Hematopoietic multipotent progenitor cell treated with erythropoietin and hydrocortisone succinate and interleukin-3 and kit ligand, for 8 days (in vitro differentiated cells): ENCODE data around the gene PDE8B.

Experiments used
- DNase-seq: peaks from one replicate; pipeline ENCODE4 v3.0.0-alpha.2; 2015

Gene PDE8B, protein sequence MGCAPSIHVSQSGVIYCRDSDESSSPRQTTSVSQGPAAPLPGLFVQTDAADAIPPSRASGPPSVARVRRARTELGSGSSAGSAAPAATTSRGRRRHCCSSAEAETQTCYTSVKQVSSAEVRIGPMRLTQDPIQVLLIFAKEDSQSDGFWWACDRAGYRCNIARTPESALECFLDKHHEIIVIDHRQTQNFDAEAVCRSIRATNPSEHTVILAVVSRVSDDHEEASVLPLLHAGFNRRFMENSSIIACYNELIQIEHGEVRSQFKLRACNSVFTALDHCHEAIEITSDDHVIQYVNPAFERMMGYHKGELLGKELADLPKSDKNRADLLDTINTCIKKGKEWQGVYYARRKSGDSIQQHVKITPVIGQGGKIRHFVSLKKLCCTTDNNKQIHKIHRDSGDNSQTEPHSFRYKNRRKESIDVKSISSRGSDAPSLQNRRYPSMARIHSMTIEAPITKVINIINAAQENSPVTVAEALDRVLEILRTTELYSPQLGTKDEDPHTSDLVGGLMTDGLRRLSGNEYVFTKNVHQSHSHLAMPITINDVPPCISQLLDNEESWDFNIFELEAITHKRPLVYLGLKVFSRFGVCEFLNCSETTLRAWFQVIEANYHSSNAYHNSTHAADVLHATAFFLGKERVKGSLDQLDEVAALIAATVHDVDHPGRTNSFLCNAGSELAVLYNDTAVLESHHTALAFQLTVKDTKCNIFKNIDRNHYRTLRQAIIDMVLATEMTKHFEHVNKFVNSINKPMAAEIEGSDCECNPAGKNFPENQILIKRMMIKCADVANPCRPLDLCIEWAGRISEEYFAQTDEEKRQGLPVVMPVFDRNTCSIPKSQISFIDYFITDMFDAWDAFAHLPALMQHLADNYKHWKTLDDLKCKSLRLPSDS

DNA sequence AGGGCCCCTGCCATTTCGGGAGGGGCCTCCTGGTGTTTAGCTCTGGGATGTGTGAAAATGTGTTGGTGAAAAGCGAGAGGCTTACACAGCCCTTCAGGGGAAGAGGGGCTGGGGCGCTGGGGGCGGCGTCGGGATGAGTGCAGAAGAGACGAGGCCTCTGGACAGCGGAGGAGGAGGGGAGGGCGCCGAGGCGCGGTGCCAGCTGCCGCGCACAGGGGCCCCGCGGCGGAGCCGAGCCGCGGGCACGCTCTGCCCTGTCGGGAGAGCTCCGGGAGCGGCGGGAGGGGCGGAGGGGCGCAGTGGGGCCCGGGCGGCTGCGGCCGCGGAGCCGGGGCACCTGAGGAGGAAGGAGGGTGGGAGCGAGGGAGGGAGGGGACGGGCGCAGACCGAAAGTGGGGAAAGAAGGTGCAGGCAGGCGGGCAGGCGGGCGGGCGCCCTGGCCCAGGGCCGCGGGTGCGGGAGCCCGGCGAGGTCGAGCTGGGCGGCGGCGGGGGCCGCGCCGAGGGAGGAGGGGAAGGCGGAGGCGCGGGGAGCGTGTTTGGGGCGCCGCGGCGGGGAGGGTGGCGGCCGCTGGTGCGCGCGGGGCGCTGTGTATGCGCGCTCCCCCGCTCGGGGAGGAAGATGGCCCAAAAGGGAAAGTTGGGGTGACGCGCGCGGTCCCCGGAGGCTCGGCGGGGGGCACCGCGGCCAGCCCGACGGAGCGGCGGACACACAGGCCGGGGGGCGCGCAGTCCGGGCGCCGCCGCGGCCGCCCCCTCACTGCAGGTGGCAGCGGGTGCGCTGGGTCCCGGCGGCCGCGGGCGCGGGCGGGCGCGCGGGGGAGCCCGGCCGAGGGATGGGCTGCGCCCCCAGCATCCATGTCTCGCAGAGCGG is at the start of gene PDE8B:
TSS of gene PDE8B (plus strand) at position 590 of the 873 bp plus-strand sequence. CDS start at position 836, 246 bp downstream.
- no peak for DNase-seq

DNA sequence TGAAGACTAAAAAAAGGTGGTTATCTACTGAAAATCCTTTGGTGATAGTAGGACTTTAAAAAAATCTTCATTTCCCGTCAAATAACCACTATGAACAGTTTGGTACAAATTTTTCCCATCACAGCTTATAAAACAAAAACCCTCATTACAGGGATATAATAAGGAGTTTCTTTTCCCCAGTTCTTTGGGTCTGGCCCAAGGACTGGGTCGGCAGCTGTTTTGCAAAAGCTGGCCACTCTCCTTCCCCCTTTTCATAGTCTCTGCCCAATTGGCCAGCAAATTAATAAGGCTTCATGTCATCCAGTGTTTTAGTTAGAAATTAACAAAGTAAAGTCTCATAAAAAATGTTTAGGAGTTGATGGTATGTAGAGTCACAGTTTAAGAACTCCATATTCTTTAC is 47.0 kb upstream of the PDE8B start:
- no peak for DNase-seq

DNA sequence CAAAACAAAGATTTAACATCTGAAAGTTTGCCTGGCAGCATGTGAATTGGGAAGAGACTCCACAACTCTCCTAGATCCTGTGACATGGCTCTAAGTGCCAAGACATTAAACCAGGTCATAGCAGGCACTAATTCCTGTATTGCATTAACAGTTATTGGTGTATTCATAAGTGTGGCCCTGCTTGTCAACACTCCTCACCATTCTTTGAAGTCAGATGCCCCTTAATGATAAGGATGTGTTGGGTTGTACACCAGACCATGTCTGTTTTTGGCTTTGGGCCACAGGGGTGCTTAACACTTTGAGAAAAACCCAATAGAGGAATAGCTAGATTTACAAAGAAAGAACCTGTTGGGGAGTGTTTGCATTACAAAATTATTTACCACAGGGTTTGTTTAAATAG is 43.4 kb upstream of the PDE8B start:
- peak; percentile 13 for DNase-seq

DNA sequence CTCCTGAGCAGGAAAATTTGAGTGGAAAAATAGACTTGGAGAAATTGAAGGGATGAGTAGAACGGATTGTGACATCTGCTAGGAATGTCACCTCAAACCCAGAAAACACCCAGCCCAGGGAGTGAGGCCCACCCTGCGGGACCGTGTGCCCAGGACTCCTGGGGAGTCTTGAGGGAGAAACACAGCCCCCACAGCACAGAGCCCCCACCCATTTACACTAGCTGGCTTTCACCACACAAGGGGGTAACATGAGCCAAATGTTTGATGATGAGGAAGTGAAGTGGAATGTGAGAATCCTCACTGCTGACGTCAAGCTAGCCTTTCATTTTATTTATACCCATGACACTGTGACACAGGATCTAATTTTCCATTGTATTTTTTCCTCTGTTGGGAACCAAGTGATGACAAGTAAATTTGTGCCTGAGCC is 42.8 kb upstream of the PDE8B start:
- no peak for DNase-seq

DNA sequence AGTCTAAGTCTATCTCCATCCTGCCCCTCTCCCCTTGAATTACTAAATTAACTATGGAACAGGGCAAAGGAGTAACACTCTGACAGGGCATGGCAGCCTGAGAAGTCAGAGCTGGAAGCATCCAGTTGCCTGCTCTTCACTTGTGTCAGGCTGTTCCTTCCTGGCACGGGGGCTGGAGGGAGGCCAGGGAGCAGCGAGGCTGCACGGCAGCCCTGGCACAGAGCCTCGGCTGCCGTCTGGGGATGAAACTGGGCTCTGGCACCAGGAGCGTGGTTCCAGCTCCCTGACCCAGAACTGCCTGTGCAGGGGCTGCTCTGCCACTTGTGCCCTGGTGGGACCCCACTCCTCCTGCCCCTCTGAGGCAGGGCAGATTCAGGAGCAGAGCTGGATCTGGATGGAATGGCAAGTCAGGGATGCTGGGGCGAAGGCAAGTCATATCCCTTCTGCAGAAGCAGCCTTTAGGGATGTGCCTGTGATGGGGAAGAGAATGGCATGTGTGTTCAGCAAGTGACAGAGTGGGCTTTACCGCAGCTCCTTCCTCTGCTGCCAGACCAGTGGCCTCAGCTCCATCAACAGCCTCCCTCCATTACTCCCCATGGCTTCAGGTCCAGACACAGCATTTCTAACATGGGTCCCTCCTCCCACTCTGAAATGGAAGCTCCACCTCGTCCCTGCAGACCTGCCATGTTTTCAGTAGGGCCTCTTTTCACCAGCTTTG is 42.2 kb upstream of the PDE8B start:
- DNase-seq = no peak

DNA sequence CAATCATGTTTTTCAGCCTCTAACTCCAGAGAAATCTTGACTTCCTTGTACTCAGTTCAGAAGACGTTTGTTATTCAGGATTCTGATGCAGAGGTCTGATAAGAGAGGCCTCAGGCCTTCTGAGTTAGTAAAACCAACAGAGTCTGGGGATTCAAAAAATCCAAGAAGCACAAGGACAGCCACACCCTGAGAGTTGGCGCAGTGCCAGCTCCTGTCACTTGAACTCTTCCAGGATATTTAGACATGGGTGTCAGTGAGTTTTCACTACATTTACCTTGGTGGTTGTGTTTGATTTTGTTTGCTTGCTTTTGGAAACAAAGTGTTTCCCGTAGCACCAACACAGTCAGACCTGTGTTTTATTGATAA is 41.6 kb upstream of the PDE8B start:
- peak; percentile 56 for DNase-seq

DNA sequence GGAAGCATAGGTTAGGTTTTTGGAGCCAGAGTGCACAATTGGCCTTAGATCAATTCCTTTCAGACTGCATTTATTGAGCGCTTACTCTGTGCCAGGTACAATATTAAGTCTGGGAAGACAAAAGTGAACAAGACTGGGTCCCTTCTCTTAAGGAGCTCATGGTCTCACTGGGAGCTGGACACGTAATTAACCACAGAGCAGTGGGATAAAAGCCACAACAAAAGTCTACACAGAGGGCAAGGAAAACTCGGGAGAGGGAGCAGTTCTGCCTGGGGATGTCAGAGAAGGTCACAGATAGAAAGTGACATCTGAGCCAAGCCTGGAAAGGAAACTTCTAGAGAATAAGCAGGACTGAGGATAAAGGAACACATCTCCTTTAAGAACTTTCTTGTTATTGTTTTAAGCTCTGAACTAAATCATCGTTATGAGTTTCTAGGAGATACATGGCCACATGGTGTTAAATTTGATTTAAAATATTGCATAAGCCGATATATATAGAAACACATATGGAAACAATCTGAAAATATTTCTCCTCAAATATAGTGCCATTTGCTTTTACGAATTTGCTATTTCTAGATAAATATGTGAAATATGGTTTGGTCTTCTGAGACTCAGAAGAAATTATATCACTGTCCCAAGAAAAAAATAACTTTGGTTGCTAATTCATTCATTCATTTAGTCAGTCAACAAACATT is 40.1 kb upstream of the PDE8B start:
- DNase-seq = no peak

DNA sequence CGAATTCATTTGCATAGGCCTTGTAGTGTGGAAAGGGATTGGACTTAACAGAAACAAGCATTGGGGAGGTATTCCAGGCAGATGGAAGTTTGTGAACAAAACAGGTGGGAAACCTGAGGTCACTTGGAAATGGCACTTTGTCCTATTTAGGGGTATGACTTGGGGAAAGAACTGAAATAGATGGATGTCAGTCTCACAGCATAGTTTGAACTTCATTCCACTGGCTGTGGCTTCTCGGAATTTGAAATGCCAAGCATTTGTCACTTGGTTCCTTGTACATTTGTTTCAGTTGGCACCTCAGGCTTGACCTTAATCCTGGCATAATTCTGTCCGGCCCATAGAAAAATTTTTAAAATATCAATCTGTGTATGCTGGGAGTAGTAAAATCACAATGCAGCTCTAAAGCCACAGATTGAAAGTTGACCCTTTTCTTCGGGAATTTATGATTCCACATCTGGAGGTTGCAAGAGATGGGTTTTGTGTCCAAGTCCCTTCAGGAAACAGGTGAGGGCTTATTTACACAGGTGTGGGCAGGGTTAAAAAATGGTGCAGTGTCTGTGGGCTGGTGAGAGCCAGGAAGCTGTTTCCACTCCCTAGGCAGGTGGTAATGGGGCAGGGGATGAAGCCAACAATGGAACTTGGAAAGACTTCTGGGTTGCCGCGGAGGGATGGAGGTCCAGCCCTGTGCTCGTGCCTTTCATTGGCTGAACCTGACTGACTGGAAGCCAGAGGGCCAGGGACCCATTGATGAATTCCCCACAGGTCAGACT is 39.2 kb upstream of the PDE8B start:
- no peak for DNase-seq

DNA sequence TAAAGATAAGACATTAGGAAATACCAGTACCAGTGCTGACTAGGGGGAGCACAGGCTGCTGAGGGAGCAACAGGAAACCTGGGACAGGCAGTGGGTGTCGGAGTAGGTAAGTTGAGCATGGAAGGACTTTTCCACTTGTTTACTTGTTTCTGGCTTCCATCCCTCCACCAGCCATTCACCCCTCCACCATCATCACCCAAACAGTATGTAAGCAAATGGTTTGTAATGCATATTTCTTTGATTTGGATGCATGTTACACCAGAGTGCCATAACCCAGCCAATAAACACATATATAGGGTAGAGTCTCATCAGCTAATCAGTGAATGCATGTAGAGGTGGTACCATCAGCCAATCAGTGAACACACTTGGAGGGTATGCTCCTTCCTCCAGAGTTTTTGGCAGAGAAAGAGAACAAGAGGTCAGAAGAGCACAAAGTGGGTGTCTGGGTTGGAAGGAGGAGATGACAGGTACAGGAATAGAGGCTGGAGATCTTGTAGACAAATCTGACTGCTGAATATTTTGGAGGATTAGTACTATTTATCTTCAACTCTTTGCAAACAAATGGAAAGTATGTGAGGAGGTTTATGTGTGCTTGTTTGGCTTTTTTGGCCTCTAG is 37.7 kb upstream of the PDE8B start:
- DNase-seq = no peak

DNA sequence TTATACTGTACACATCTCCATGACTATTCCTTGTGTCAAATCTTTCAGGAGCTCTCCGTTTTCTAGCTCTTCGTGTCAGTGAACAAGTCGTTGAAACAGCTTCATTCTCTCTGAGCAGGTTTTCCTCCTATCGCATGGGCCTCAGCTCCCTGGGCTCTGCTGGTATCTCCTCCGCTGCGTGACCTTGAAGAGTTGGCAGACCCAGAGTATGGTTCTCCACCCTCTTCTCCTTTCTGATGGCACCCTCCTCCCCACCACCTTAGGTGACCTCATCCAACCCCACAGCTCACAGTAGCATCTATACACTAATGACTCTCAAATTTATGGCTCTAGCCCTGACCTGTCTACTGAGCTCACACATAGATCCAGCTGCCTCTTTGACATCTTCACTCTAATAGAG is 36.0 kb upstream of the PDE8B start:
- DNase-seq = no peak

DNA sequence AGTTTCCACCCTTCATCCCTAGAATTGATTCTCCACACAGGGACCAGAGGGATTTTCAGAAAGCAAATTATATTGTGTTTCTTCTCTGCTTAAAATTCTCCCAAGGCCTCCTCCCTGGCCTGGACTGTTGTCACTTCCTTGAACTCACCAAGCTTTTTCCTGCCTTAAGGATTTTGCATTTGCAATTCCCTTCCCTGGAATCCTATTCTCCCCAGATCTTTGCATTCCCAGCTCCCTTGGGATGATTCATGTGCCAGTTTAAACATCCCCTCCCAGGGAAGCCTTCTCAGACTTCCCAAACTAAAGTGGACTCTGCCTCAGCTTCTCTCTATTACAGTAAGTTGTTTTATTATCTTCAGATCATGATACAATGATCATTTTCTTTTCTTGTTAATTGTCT is 35.2 kb upstream of the PDE8B start:
- no peak for DNase-seq

DNA sequence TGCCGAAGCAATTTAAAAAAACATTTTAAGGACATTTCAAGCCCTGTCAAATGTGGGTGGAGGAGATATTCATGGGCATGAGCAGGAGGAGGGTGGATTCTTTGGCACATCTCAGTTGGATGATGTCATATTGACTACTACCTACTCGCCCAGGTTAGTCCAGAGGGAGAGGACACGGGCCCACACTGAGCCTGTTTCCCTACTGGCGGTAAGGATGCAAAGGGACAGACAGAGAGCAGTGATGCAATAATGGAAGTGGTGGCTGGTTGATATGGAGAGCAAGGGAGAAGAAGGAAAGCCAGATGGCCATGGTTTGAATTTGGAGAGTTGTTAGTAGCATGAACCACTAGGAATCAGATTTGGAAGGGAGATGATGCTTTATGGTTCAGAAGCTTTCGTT is 34.1 kb upstream of the PDE8B start:
- no peak for DNase-seq

DNA sequence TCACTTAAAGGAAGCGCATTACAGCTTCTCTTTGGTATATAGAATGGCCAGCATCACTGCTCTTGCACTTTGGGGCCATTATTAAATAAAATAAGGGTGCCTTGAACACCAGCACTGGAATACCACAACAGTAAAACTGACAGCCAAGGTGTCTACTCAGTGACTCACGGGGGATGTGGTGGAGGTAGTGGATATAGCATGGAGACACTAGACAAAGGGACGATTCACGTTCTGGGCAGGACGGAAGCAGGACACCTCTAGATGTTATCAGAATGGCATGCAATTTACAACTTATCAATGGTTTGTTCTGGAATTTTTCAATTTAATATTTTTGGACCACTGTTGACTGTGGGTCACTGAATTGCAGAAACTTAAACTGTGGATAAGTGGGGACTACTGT is 32.9 kb upstream of the PDE8B start:
- no peak for DNase-seq

DNA sequence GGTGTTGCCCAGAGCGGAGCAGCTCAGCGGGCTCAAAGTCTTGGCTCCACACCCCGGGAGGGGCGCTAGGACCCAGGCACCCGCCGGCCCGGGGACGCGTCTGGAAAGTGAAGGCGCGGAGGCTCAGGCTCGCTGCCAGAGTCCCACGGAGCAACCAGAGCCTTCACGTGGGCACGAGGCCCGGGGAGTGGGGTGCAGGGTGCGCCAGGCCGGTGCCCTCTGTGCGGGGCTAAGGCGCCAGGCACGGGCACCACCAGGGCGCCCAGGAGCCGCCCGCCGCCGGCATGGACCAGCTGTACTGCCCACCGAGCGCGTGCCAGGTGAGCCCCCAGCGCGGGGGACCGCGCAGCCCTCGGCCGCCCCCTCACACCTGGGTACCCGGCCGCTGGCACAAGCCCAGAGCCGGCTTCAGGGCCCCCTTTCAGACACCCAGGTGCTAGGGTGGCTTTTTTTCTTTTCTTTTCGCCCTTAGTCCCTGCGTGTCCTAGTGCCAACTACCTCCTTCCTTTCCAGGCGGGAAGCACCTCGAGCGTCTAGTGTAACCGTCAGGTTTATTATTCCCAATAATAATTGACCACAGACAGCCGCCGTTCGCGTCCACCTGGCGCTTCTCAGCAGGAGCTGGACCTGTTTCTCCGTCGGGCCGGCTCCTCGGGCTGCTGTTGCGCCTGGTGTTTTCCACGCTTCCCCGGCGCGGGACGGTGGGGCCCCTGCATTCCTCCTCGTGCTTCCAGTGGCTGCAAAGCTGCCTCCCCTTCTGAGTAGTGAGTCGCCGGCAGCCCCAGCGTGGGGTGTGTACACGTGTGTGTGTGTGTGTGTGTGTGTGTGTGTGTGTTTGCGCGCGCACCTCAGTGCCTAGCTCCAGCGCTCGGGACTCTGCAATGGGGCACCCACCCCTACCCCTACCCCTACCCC is 30.1 kb upstream of the PDE8B start:
- no peak for DNase-seq

DNA sequence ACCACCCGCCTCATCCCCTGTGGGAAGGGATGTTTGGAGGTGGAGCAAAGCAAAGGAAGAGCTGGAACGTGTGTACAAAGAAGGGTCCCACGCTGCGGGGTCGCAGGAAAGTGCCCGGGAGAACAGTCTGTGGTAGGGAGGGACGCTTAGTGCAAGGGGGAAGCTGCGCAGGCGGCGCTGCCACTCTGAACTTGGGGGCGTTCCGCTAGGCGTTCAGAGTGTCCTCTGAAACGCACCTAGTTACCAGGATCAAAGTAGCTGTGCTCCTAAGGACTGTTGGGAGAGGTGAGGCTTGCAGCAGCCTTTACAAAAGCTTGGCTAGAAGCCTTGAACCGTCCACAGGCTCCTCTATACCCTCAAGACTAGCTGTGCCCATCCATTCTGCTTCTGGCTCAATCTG is 29.3 kb upstream of the PDE8B start:
- DNase-seq = no peak

DNA sequence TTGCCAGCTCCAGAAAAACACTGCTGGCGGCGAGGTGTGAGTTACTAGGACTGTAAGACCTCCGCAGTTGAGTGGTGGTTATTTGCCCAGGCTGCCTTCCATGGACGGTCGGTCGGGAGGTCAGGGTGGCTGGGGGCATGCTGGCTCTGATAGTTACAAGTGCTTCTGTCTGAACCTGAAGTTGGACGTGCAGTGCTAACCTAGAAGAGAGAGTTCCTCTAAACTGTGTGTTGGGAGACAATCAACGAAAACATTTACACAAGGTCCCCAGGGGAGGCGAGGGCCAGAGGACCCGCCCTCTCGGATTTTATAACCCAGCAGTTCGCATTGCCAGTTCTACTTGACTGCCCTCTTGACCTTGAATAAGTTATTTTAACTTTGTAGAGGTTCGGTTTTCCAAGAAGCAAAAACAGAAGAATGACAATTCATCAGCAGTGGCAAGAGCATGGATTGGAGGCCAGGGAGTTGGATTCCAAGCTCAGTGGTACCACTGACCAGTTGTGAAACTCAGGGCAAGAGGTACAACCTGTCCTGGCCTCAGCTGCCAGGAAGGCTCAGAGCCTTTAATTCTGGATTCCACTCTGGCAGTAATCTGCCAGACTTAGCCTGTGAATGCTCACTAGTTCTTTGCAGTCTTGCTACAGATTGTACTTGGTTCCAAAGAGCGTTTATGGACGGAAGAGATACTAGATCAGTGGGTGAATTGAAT is 28.7 kb upstream of the PDE8B start:
- no peak for DNase-seq

DNA sequence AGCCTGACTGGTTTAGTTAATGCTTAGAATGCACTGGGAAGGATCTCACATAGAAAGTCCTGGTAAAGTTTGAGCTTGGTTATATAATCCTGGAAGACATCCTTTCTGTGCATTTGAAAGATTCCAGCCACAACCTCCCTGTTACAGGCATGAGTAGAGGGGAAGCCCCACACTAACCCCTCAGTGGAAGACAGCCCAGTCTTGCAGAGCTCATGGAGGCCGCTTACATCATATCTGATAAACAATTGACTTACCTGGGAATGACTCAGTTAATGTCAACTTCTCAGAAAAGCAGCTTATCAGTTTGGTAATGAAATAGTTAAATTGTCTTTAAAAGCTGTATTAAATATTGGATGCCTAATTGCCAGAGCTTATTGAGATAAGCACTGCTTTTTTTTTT is 28.1 kb upstream of the PDE8B start:
- DNase-seq = no peak

DNA sequence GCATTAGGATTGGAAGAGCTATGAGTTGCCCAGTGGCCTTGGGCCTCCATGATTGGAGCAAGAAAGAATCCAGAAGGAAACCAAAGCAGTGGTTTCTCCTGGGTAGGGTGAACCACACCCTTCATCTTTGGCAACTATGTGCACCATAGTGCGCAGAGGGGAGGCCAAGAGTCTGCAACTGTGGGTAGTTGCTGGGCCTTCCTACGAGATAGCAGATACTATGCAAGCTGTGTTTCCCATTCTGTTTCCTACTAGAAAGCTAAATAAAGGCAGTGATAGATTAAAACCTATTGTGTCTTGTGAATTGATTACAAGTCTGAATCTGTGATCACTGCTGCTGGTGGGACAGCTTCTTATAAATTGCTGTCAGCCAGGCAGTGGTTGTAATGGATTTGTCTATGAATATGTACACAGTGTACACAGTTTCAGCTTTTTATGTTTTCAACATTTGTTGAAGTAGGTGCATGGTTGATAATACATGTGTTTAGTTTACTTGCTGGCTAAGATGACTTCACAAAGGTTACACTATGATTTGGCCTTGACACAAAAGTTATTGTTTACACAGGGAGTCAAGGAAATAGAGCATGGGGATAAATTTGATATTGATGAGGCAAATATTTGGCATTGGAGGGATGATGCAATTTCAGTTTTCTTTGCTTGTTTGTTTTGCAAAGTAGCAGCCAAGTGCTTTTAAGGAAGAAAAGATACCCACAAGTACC is 23.7 kb upstream of the PDE8B start:
- DNase-seq = no peak
